Measurements from ENCODE around the gene NAP1L4.
"Not testable (repeated sequence)": the region's sequence is repeated elsewhere in the genome, so short reads cannot be mapped to it uniquely, and the experiment has no call there.

Gene NAP1L4

GRCh38 chr11:2952290-2952689 lies 39.8 kb downstream of the NAP1L4 start:
- DNase-seq = no peak

- DNase-seq = no peak
Observed at GRCh38 chr11:2951231-2952110, 40.7 kb downstream of the NAP1L4 start.

- no peak for DNase-seq
Observed at GRCh38 chr11:2950825-2951224, 41.3 kb downstream of the NAP1L4 start.

- no peak for DNase-seq
Observed at GRCh38 chr11:2949920-2950319, 42.2 kb downstream of the NAP1L4 start.

DNA sequence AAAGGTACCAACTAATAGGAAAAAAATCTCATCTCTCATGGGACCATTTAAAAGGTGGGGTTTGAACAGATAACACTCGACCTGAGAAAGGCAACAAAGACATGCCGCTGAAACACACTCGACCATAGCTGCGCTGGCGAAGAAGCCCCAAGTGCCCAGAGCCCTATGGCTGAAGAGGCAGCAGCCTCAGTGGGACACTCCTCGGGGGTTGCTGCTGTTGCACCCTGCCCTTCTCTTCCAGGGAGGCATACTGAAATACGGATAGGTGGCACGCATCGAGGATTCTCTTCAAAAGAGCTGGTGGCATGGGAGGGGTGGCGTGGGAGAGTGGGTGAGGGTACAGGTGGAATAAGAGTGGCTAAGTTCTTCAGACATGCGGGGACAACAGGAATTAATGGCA lies 44.4 kb downstream of the NAP1L4 start:
- no peak for DNase-seq

DNA sequence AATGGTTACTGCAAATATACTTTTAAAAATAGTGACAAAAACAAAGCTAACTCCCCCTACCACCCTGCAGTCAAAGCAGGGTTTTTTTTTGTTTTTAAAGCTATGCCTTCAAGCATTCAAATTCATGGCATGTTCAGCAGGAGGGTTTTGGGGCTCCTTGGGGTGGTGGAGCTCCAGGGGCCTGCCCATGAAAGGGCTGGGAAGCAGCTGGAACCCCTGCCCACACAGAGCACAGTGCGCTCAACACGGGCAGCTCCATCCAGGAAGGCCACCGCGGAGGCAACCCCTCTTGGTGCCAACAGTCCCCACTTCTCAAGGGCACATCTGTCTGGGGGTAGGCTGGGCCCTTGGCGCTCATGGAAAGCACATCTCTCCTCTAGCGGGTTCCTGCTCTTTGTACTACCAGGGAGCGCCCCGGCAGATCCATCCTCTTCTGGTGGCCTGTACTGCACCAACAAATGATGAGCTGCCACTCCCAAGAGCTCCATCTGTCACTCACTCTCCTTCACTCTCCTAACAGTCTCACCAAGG lies 46.3 kb downstream of the NAP1L4 start:
- DNase-seq = no peak

DNA sequence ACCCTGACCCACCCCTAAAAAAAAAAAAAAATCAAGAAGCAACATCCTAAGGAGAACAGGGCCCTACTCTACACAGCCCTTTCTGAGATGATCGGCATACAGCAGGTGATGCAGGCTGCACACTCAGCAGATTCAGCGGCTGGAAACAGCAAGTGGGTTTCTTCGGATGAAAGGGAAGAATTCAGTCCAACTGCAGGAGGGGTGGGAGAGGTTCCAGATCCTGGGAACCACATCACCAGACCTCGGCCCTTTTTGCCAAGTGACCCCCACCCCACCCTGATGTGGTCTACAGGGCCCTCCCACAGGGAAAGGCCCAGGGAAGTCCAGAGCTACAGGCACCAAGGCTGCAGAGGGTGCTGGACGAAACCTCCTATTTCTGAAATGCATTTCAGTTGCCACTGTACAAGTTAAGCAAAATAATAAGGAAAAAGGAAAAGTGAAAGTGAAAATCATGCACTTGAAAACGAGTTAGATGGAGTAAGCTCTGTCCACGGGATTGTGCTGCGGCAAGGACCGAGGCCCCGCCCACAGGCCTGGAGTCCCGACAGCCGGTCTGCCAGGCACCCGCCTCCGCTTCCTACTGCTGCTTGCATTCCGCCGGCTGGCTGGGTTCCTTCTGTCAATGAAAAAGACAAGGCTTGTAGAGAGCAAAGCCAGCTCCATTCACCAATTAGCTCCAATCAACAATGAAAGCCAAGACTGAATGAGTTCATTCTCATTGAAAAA lies 46.9 kb downstream of the NAP1L4 start:
- DNase-seq = no peak

DNA sequence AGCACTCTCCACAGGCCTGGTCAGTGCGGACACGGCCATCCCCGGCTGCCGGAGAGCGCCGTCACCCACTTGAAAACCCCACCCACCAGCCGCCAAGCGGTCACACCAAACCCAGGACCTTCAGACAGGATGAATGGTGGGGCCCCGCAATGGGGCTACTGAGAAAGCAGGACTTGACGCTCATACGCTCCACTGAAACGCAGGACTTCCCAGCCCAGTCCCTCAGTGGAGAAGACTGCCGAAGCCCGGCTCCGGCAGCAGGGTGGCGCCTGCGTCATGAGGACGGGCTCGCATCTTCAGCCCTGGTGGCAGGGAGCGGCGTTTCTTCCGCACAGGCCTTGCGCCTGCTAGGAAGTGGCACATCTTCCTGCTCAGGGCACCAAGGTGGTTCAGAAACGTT lies 47.6 kb downstream of the NAP1L4 start:
- DNase-seq = no peak

DNA sequence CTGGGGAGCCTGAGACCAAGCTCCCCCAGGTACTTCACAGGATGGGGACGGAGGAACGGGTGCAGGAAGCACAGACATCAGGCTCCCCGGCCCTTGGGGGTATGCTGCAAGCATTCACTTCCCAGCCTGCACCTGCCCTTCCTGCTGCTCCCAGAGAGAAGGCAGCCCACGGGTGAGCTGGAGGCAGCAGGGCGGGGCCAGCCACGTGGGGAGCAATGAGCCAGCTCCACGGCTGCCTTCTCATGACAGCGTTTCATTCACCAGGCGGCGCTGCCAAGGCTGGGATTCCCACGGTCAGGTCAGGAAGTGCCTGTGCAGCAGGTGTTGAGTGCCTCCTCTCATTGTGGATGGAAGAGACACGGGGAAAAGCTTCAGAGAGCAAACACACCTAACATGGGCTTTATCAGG lies 48.4 kb downstream of the NAP1L4 start:
- no peak for DNase-seq

DNA sequence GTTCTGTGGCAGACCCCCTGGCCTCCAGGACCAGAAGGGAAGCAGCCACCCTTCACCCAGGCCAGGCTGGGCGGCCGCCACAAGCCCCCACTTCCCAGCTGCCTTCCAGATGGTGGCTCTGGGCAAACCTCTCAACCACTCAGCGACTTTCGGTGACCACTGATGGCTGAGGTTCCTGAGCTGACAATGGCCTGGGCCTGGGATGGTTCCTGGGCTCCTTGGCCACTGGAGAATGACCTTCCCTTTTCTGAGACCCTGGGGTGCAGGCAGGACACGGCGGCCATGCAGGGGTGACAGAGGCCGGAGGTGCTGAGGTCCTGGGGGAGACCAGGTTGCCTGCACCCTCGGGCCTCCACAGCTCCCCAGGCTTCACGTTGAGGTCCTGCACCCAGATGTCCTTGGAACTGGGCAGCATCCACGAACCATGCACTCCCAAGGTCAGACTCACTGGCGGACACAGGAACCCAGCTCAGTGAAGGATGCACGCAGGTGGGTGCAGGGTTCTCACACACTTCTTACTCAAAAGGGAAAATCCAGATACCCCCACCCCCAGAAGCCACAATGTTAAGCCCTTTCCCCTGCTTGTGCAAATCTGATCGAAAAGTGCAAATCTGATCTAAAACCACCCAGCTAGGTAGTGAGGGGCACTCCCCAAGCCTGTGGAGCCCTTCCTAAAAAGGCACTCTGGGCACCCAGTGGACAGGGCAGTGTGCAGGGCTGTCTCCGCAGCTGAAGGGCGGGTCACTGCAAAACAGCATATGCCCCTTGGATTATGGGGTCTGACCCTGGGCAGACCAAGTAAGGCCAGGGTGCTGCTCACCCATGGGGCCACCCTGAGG lies 49.0 kb downstream of the NAP1L4 start:
- DNase-seq = no peak

DNA sequence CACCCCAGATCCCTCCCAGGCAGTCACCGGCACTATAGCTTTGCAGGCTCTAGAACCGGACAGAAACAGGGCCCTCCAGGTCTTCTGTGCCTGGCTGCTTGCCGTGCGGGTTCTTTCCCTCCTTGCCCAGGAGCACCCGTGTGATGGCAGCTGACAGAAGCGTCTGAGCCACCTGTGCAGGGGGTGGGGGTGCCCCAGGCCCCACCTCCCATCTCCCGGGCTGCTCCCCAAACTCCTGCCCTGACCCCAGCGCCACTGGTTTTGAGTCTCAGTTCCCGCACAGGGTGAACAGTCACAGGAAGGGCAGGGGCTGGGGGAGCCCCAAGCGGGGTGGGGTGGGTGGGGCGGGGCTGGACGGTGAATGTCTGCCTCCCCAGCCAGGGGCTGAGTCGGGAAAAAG lies 49.7 kb downstream of the NAP1L4 start:
- no peak for DNase-seq

DNA sequence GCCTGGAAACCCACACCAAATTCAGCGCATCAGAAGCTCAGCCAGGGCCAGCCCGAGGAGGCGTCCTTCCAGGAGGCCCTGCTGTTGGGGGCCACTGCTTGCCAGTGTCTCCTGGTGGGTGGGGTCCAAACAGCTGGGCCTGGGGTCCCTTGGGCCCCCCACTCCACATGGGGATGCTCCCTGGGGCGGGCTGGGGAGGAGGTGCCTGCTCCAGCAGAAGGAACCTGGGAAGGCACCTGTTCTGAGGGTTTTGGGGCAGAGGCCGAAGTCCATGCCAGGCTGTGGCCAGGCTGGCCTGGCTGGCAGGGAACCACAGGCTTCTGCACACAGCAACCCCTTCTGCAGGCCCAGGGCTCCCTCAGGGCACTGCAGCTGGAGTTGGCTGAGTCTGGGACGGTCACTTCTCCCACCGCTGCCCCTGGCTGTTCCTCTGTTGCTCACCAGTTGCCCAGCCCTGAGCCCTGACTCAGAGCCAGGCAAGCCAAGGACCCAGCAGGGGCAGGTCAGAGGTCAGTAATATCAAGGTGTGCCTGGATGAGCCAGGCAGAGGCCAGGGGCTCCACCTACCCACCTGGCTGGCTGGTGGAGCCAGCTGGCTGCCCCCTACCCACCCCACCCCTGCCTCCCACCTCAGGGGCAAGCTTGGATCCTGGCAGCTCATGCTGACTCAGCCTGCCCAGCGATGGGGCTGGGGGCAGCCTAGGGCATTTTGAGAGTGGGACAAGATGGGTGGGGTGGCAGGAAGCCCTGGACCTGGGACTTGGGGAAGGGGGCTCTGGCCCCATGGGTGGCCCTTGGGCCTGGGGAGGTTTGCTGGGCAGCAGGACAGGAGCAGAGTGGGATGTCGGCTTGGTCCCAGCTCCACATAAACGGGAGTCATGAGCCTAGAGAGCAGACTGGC lies 51.0 kb downstream of the NAP1L4 start:
- DNase-seq = no peak

DNA sequence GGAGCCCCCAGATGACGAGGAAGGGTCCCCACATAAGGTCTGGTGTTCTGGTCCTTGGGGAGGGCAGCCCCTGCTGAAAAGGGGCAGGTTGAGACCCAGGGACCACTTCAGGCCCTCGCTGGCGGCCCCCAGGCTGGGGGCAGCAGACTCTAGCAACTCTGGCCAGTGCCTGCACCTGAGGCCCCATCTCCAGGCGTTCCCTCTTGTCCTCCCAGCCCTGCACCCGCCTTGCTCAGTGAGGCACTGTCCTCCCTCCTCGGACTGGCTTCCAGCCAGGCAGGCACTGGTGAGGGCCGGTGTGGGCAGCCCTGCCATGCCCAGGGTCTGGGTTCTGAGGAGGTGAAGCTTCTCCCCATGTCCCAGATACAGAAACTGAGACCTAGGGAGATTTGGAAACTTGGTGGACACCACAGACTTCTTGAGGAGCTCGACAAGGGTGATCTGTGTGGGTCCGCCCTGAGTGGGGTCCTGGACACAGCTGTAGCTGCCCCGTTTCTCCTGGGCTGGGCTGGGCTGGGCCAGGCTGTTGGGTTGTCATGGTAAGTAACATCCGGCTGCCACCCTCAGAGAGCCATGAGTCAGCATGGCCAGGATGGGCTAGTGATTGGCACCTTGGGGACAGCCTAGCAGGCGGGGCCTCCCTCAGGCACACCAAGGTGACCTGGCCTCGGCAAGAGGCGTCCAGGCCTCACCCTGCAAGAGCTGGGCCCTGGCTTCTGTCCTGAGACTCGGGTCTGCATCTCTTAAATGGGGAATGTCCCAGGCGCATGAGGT lies 51.8 kb downstream of the NAP1L4 start:
- DNase-seq = no peak

DNA sequence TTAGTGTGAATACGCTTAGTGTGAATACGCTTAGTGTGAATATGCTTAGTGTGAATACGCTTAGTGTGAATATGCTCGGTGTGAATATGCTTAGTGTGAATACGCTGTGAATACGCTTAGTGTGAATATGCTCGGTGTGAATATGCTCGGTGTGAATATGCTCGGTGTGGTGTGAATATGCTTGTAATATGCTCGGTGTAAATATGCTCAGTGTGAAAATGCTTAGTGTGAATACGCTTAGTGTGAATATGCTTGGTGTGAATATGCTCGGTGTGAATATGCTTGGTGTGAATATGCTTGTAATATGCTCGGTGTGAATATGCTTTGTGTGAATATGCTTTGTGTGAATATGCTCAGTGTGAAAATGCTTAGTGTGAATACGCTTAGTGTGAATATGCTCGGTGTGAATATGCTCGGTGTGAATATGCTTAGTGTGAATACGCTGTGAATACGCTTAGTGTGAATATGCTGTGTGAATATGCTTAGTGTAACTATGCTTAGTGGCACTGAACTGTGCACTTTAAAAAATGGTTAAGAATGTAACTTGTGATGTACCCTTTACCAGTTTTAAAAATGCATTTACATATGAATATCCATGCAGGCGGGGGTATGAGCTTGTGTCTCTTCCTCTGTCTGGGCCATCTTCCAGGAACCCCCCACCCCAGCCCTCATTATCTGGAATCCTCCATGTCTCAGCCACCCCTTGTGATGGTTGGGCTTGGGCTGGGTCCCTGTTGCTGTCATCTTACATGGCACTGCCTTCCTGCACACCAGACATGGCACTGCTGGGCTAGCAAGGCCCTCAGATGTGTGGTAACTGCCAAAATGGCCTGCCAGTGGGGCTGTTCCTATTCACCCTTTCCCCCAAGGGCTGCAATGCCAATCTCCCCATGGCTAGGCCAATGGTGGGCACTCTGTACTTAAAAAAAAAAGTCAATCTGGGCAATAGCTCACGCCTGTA lies 53.4 kb downstream of the NAP1L4 start:
- not testable (repeated sequence) for DNase-seq

GRCh38 chr11:2937641-2938457 lies 54.3 kb downstream of the NAP1L4 start:
- not testable (repeated sequence) for DNase-seq

DNA sequence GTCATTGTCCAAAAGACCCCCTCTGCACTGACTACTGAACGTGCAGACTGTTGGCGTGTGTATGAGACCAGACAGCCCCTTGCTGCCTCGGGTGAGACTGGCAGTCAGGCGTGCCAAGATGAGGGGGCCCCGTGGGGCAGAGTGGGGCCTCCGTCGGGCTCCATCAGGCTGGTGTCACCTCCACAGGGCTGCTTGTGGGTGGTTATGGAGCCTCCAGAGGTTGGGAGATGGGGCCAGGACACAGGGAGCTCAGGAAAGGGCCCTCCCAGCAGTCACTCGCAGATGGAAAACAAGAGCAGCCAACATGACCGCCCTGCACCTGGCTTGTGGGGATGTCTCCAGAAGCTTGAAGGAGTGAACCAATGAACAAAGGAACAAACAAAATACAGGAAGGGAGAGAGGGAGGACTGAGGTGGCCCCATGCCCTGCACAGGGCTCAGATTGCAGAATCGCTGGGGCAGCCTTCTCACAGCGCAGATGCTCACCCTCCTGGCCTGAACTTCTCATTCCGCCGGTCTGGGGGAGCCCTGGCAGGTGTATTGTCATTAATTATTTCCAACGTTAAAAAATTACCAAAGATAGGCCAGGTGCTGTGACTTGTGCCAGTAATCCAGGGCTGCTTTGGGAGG lies 57.4 kb downstream of the NAP1L4 start:
- DNase-seq = no peak

DNA sequence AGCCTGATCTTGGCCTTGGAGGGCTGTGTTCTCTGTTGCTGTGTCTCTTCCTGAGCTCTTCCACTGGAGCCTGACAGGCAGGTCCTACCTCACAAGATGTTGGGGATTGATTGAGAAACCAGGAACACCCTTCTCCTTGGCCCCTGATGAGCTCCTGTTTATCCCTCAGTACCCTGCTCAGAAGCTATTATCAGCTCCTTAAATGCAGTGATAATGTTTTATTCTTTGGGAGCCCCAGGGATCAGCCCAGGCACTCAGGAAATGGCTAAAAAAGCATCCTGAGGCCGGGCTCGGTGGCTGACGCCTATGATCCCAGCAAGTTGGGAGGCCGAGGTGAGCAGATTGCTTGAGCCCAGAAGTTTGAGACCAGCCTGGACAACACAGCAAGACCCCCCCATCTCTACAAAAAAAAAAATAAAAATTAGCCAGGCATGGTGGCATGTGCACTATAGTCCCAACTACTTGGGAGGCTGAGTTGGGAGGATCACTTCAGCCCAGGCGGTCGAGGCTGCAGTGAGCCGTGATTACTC lies 58.0 kb downstream of the NAP1L4 start:
- DNase-seq = no peak

DNA sequence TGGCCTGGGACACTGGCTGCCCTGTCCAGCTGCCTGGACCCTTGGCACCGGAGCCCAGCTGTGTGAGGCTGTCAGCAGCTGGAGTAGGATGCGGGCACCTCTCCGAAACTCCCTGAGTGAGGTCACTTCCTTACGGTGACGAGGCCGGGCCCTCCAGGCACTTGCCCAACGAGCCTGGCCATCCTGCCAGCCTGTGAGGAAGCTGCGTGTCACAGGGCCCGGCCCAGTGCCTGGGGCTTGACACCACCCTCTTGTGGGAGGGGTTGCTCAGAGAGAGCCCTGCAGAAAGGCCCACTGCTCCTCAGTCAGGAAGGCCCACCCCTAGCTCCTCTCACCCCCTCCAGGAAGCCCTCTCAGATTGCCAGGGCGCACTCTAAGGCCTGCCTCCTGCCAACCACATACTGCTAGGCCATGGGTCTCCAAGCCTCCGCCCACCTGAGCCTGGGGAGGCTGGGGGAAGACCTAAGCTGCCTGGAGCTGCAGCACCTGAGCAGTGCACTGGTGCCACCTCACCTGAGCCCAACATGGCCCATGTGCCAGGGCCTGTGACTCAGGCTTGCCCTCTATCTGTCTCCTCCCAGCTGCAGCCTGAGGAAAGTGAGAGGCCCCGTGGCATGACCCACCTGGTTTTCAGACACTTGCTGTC lies 58.6 kb downstream of the NAP1L4 start:
- DNase-seq = no peak
